ENCODE results near the gene PROM2. TPM values are rescaled to one million over a fixed set of nuclear protein-coding genes. Genes with fewer than 3 reads are reported as not detected.

Gene PROM2
- total and polyA plus RNA-seq, 2 donors (not counting 3 experiments of a cell fraction or from before 2014, with no cell fraction given), result 0.39 to 0.60 TPM

DNA sequence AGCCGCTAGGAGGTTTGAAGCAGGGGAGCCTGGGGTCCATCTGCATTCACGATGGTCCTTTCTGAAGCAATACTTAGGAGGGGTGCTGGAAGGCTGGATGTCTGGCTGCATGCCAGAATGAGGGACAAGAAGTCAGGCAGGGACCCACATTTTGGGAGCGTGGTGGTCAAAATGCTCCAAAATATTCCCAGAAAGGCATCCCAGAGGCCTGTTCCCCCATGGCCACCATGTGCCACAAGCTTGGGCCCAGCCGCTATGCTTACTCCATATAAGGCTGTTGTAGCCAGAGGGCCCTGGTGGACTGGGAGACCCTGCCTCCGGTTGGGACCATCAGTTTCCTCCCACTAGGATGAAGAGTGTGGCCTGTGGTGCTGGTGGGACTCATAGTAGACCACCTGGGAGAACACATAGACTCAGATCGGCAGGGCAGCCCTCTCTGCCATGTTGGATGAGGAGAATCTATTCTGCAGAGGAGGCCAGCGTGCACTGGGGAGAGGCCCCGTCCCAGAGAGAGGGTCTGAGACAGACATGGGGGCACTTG lies 3.6 kb upstream of the PROM2 start:
- Histone ChIP-seq H3K4me1 (ENCODE audit: control insufficient read depth, extremely low read depth, insufficient read depth, low read length) (no peaks in the 10 kb centered on the region), H3K27ac (ENCODE audit: insufficient read depth, low read depth, low read length) (no peak overlapping the region), H4K20me1 (replicated peaks; ENCODE audit: control insufficient read depth, extremely low read depth, insufficient read depth, low read length) (no peaks in the 10 kb centered on the region), H3K27me3 (ENCODE audit: control insufficient read depth in 2 of 2, insufficient read depth in 2 of 2, low read length in 2 of 2) (no peaks in the 10 kb centered on the region), H2AFZ (ENCODE audit: low read depth, low read length) (no peak overlapping the region), H3K9me1 (replicated peaks; ENCODE audit: control insufficient read depth, extremely low read depth, insufficient read depth, low read length) (no peaks in the 10 kb centered on the region), H3K4me2 (ENCODE audit: insufficient read depth, low read length) (no peak overlapping the region), H3K9ac (replicated peaks; ENCODE audit: extremely low read depth, insufficient read depth, low read length) (no peak overlapping the region), H3K36me3 (ENCODE audit: control insufficient read depth in 2 of 2, extremely low read depth in 1 of 2, insufficient read depth in 2 of 2, low read length in 2 of 2) (no peaks in the 10 kb centered on the region), H3K79me2 (ENCODE audit: control insufficient read depth, insufficient read depth, low read length) (no peaks in the 10 kb centered on the region), H3K4me3 (replicated peaks in 1 of 3; ENCODE audit: insufficient read depth in 1 of 3, low read depth in 1 of 3, low read length in 3 of 3) (no peak overlapping the region), H3K9me3 (replicated peaks; ENCODE audit: control insufficient read depth, insufficient read depth, low read length) (no peaks in the 10 kb centered on the region)
- no peak for DNase-seq (ENCODE audit: low read depth, low spot score)
- BruUV-seq (replicated peaks), result no TSS peak
- intact Hi-C loops (cut with micrococcal nuclease), result no loop called here
- dilution Hi-C loops (cut with MboI; ENCODE audit: extremely low pct_ligation_motif_present, low sequenced_read_pairs), result no loop called here
- ChIA-PET CTCF (no interaction called here), POLR2A (no interaction called here)
- no peak for FAIRE-seq
- TF ChIP-seq, protein P1, sequence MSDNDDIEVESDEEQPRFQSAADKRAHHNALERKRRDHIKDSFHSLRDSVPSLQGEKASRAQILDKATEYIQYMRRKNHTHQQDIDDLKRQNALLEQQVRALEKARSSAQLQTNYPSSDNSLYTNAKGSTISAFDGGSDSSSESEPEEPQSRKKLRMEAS (IDR thresholded peaks at IDR 0.05; ENCODE audit: insufficient read depth, insufficient read length), result no peak
- TF ChIP-seq POLR2A (IDR thresholded peaks at IDR 0.05; ENCODE audit: low read depth, low read length), result no peak
- no peak for TF ChIP-seq FOS (IDR thresholded peaks at IDR 0.05; ENCODE audit: borderline replicate concordance, insufficient read depth, low read length)
- TF ChIP-seq, protein P2, sequence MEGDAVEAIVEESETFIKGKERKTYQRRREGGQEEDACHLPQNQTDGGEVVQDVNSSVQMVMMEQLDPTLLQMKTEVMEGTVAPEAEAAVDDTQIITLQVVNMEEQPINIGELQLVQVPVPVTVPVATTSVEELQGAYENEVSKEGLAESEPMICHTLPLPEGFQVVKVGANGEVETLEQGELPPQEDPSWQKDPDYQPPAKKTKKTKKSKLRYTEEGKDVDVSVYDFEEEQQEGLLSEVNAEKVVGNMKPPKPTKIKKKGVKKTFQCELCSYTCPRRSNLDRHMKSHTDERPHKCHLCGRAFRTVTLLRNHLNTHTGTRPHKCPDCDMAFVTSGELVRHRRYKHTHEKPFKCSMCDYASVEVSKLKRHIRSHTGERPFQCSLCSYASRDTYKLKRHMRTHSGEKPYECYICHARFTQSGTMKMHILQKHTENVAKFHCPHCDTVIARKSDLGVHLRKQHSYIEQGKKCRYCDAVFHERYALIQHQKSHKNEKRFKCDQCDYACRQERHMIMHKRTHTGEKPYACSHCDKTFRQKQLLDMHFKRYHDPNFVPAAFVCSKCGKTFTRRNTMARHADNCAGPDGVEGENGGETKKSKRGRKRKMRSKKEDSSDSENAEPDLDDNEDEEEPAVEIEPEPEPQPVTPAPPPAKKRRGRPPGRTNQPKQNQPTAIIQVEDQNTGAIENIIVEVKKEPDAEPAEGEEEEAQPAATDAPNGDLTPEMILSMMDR (IDR thresholded peaks at IDR 0.05; ENCODE audit: extremely low read depth in 1 of 2, insufficient read depth in 1 of 2, low read depth in 1 of 2, low read length in 2 of 2), result no peak
- TF ChIP-seq MYC (IDR thresholded peaks at IDR 0.05; ENCODE audit: low read depth, low read length), result no peak
- no peak for TF ChIP-seq EZH2 (IDR thresholded peaks at IDR 0.05; ENCODE audit: borderline replicate concordance, low read depth, low read length, severe bottlenecking)
- no peak for TF ChIP-seq GATA2 (IDR thresholded peaks at IDR 0.05; ENCODE audit: insufficient read depth, insufficient read length, low read depth, low read length)
- no peak for TF ChIP-seq JUN (IDR thresholded peaks at IDR 0.05; ENCODE audit: borderline replicate concordance, insufficient read depth, insufficient read length, low read depth)
- no peak for TF ChIP-seq POLR2AphosphoS5 (IDR thresholded peaks at IDR 0.05; ENCODE audit: insufficient read depth, low read depth, low read length)
